ENCODE measurements around the gene GTF3C5.
"Not testable (repeated sequence)": the region's sequence is repeated elsewhere in the genome, so short reads cannot be mapped to it uniquely, and the experiment has no call there.

The GTF3C5 gene

DNA sequence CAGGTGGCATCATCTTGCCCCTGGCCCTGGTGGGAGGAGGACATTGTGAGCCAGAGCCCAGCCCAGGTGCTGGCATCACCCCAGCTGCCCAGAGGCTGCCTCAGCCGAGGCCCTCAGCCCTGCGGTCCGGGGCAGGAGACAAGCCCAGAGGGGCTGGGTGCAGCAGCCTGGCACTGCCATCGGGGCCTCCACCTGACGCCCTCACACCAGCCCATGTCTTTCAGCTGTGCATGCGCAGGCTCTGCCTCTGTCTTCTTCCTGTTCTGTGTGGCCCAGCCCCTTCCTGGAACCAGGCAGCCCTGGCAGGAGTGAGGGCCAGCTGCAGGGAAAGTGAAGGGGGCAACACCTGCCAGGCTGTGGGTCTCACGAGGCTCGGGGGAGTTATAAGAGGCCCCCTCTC lies 26.2 kb downstream of the GTF3C5 start:
- TF ChIP-seq, protein P1, sequence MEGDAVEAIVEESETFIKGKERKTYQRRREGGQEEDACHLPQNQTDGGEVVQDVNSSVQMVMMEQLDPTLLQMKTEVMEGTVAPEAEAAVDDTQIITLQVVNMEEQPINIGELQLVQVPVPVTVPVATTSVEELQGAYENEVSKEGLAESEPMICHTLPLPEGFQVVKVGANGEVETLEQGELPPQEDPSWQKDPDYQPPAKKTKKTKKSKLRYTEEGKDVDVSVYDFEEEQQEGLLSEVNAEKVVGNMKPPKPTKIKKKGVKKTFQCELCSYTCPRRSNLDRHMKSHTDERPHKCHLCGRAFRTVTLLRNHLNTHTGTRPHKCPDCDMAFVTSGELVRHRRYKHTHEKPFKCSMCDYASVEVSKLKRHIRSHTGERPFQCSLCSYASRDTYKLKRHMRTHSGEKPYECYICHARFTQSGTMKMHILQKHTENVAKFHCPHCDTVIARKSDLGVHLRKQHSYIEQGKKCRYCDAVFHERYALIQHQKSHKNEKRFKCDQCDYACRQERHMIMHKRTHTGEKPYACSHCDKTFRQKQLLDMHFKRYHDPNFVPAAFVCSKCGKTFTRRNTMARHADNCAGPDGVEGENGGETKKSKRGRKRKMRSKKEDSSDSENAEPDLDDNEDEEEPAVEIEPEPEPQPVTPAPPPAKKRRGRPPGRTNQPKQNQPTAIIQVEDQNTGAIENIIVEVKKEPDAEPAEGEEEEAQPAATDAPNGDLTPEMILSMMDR (IDR thresholded peaks at IDR 0.05; ENCODE audit: low read depth, low read length): no peak
- H3K4me3 ChIP-seq (ENCODE audit: low read depth, low read length): no peak overlapping the region

- TF ChIP-seq, protein P1 (IDR thresholded peaks at IDR 0.05; ENCODE audit: low read depth, low read length): no peak
- H3K4me3 ChIP-seq (ENCODE audit: low read depth, low read length): no peak overlapping the region
Observed at GRCh38 chr9:133057553-133057952, 26.8 kb downstream of the GTF3C5 start.

DNA sequence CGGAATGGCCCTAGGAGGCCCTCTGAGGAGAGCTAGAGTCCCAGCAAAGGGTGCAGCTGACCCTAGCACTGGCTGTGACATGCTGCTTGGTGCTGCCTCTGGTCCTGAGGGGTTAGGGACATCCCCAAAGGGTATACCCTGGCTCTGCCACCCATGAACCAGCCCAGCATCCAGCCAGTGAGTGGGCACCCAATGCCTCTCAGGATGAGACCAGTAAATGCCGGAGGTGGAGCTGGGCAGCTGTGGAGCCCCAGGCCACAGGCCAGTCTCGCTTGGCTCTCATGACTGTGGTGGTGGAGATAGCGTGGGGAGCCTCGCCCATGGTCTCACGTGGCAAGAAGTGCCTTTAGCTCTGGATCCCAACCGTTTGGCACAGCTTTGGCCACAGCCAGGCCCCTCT lies 27.3 kb downstream of the GTF3C5 start:
- H3K4me3 ChIP-seq (ENCODE audit: low read depth, low read length): no peak overlapping the region
- TF ChIP-seq, protein P1 (IDR thresholded peaks at IDR 0.05; ENCODE audit: low read depth, low read length): no peak

DNA sequence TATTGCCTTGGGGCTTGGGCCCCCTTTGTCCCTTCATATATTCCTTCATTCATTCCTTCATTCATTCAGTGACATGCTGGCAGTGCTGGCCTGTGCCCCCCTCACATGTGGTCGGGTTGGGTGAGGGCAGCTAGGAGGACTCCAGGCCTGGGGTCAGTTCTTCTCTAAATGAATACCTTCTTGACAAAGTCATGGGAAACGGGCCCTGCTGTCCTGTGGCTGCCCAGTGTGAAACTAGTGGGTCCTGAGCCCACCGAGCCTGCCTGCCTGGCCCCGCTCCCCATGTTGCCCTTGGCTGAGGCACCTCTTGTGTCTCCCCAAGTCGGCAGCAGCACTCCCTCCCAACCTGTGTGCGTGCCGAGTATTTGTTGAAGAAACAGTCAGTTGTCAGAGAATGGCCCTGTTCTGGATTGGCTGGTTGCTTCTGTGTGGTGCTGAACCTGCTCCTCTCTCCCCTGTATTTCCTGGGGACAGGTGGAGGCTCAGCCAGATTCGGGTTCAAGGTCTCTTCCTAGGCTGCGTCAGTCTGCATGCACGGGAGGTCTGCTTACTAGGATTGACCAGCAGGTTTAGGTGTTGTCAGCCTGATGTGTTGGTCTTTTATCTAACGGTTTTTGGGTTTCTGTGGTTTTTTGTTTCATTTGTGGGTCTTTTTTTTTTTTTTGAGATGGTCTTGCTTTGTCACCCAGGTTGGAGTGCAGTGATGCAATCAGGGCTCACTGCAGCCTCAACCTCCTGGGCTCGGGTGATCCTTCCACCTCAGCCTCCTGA lies 27.9 kb downstream of the GTF3C5 start:
- TF ChIP-seq, protein P1 (IDR thresholded peaks at IDR 0.05; ENCODE audit: low read depth, low read length): no peak
- H3K4me3 ChIP-seq (ENCODE audit: low read depth, low read length): no peak overlapping the region

- H3K4me3 ChIP-seq (ENCODE audit: low read depth, low read length): no peak overlapping the region
Observed at GRCh38 chr9:133059623-133060022, 28.8 kb downstream of the GTF3C5 start.

GRCh38 chr9:133060417-133060841 lies 29.6 kb downstream of the GTF3C5 start:
- TF ChIP-seq, protein P1 (IDR thresholded peaks at IDR 0.05; ENCODE audit: low read depth, low read length): no peak

More at GRCh38 chr9:133059623-133060022, 28.8 kb downstream of the GTF3C5 start:
- TF ChIP-seq, protein P1 (IDR thresholded peaks at IDR 0.05; ENCODE audit: low read depth, low read length): no peak

DNA sequence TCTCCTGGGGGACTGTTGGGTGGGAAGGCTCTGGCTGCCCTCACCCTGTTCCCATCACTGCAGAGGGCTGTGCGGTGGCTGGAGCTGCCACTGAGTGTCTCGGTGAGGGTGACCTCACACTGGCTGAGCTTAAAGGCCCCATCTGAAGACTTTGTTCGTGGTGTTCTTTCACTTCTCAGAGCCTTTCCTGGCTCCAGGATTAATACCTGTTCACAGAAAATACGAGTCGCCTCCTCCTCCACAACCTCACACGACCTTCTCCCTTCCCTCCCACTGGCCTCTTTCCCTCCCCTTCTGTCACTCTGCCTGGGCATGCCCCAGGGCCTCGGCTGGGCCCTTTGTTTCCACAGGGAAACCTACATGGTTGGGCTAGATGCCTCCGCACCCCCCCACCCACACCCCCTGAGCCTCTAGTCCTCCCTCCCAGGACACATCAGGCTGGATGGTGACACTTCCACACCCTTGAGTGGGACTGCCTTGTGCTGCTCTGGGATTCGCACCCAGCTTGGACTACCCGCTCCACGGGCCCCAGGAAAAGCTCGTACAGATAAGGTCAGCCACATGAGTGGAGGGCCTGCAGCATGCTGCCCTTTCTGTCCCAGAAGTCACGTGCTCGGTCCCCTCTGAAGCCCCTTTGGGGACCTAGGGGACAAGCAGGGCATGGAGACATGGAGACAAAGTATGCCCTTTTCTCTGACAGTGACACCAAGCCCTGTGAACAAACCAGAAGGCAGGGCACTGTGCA lies 30.4 kb downstream of the GTF3C5 start:
- not testable (repeated sequence) for H3K4me3 ChIP-seq (ENCODE audit: low read depth, low read length)

More at GRCh38 chr9:133060417-133060841, 29.6 kb downstream of the GTF3C5 start:
- no peak overlapping the region for H3K4me3 ChIP-seq (ENCODE audit: low read depth, low read length)

DNA sequence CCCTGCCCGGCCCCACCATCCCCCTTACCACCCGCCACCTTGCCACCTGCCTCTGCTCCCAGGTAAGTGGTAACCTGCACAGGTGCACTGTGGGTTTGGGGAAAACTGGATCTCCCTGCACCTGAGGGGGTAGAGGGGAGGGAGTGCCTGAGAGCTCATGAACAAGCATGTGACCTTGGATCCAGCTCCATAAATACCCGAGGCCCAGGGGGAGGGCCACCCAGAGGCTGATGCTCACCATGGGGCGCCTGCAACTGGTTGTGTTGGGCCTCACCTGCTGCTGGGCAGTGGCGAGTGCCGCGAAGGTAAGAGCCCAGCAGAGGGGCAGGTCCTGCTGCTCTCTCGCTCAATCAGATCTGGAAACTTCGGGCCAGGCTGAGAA lies 31.0 kb downstream of the GTF3C5 start, which contains the start of gene CEL:
Gene CEL (plus strand): TSS at position 218 of the 382 bp plus-strand sequence. CDS start 22 bp downstream, at position 240.
- not testable (repeated sequence) for H3K4me3 ChIP-seq (ENCODE audit: low read depth, low read length)

GRCh38 chr9:133062569-133062968 lies 31.8 kb downstream of the GTF3C5 start:
- H3K4me3 ChIP-seq (ENCODE audit: low read depth, low read length): not testable (repeated sequence)

Measured in WI38 (cell line).